Measurements from ENCODE around the gene TRIM59. TPM values are rescaled to one million over a fixed set of nuclear protein-coding genes. Genes with fewer than 3 reads are reported as not detected.

Gene TRIM59
- total and polyA plus RNA-seq, 2 of the 4 experiments (the other 2 are of a cell fraction): 8.0 to 65.4 TPM

DNA sequence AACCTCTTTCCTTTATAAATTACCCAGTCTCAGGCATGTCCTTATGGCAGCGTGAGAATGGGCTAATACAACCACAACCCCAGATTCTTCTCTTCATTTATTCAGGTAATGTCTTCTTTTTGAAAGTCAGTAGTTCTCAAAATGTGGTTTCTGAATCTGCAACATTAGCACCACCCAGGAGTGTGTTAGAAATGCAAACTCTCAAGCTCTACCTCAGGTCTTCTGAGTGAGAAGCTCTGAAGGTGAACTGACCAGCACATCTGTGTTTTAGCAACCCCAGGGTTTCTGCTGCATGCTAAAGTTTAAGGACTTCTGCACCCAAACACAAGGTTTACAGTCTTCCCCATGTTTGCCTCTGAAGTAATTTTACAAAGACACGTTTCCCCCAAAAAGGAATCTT is 22.3 kb upstream of the TRIM59 start:
- Histone ChIP-seq H4K5ac (ENCODE audit: low read depth, low read length) (no peak overlapping the region), H3K79me1 (ENCODE audit: low read depth in 1 of 2, low read length in 2 of 2) (no peaks in the 10 kb centered on the region; a peak in 1 of 4 replicates), H3K4me3 (ENCODE audit: insufficient read depth, low read depth, low read length) (no peak overlapping the region), H3K14ac (replicated peaks; ENCODE audit: low read depth, low read length) (no peak overlapping the region), H4K91ac (ENCODE audit: insufficient read depth, low read depth, low read length) (no peak overlapping the region), H2BK15ac (ENCODE audit: low read depth, low read length) (no peak overlapping the region; the same call in 2 of the 3 replicates), H3K27me3 (ENCODE audit: control insufficient read depth, insufficient read depth, low read length) (no peaks in the 10 kb centered on the region), H3K9me1 (ENCODE audit: insufficient read depth, low read length) (peaks cover 8% of the 10 kb centered on the region), H3K4me2 (ENCODE audit: low read depth, low read length) (no peak overlapping the region), H3K9me3 (ENCODE audit: control insufficient read depth, insufficient read depth, low read length) (peaks cover 8% of the 10 kb centered on the region), H2BK120ac (ENCODE audit: low read depth, low read length) (no peak overlapping the region), H3K27ac (ENCODE audit: insufficient read depth, low read length) (no peak overlapping the region), H2BK20ac (ENCODE audit: low read depth, low read length) (no peak overlapping the region), H4K8ac (ENCODE audit: low read depth in 2 of 2, low read length in 2 of 2) (no peak overlapping the region), H3K56ac (ENCODE audit: extremely low read depth, insufficient read depth, low read length) (no peak overlapping the region), H2AFZ (replicated peaks; ENCODE audit: low read length, poor library complexity) (no peak overlapping the region), H3K4me1 (ENCODE audit: control insufficient read depth, insufficient read depth, low read length) (peaks cover 14% of the 10 kb centered on the region), H3K36me3 (ENCODE audit: control insufficient read depth, insufficient read depth, low read length) (no peaks in the 10 kb centered on the region), H3K18ac (ENCODE audit: low read depth, low read length) (no peak overlapping the region), H2BK5ac (ENCODE audit: low read depth, low read length, poor library complexity, severe bottlenecking) (no peak overlapping the region), H3K4ac (ENCODE audit: low read depth, low read length) (no peak overlapping the region), H3K9ac (ENCODE audit: low read depth, low read length) (no peak overlapping the region), H2AK5ac (ENCODE audit: low read depth, low read length) (no peak overlapping the region), H3K23ac (ENCODE audit: low read depth, low read length) (no peak overlapping the region), H2AK9ac (replicated peaks; ENCODE audit: low read depth, low read length, poor library complexity) (no peak overlapping the region), H4K20me1 (ENCODE audit: insufficient read depth, low read length) (no peaks in the 10 kb centered on the region)
- ATAC-seq (ENCODE audit: low read depth): no peak
- intact Hi-C loops (cut with micrococcal nuclease): no loop called here
- no TSS peak for BruUV-seq (replicated peaks)
- dilution Hi-C loops (cut with HindIII; ENCODE audit: low sequenced_read_pairs, unreplicated experiment): no loop called here
- CTCF ChIA-PET: no interaction called here
- no peak for DNase-seq
- POLR2A ChIA-PET (ENCODE audit: unreplicated experiment): interaction anchor here (0.5 kb wide), 1 partner anchor 175 kb away, joined by 3 read pairs; no protein-coding TSS in a partner anchor
- no CpG with 5 or more reads among the region's 2 CpGs for WGBS, 2 experiments (ENCODE audit: extremely low coverage in 2 of 2, insufficient read length in 1 of 2)
- in situ Hi-C loops (cut with MboI; ENCODE audit: low sequenced_read_pairs): no loop called here
- TF ChIP-seq FOS (IDR thresholded peaks at IDR 0.05; ENCODE audit: low read depth, low read length) (no peak), MXI1 (IDR thresholded peaks at IDR 0.05; ENCODE audit: borderline replicate concordance, low read depth, low read length) (no peak), NFE2L2 (IDR thresholded peaks at IDR 0.05; ENCODE audit: low read depth, low read length) (no peak), USF2 (IDR thresholded peaks at IDR 0.05; ENCODE audit: low read depth, low read length) (no peak), SMC3 (IDR thresholded peaks at IDR 0.05; ENCODE audit: low read depth, low read length) (no peak), RCOR1 (IDR thresholded peaks at IDR 0.05; ENCODE audit: insufficient replicate concordance, low read length) (no peak), POLR2A (IDR thresholded peaks at IDR 0.05; ENCODE audit: low read depth, low read length) (no peak), RAD21 (IDR thresholded peaks at IDR 0.05; ENCODE audit: low read length) (no peak), CHD1 (IDR thresholded peaks at IDR 0.05; ENCODE audit: low read depth, low read length) (no peak), CTCF (conservative IDR thresholded peaks at IDR 0.05; ENCODE audit: low read depth, low read length) (no peak), MAZ (IDR thresholded peaks at IDR 0.05; ENCODE audit: borderline replicate concordance, low read depth, low read length) (no peak), CEBPB (IDR thresholded peaks at IDR 0.05; ENCODE audit: low read depth, low read length) (no peak), RFX5 (IDR thresholded peaks at IDR 0.05; ENCODE audit: low read depth, low read length) (no peak), BHLHE40 (IDR thresholded peaks at IDR 0.05; ENCODE audit: low read depth, low read length) (no peak)
- TF ChIP-seq, protein P1, sequence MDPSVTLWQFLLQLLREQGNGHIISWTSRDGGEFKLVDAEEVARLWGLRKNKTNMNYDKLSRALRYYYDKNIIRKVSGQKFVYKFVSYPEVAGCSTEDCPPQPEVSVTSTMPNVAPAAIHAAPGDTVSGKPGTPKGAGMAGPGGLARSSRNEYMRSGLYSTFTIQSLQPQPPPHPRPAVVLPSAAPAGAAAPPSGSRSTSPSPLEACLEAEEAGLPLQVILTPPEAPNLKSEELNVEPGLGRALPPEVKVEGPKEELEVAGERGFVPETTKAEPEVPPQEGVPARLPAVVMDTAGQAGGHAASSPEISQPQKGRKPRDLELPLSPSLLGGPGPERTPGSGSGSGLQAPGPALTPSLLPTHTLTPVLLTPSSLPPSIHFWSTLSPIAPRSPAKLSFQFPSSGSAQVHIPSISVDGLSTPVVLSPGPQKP (IDR thresholded peaks at IDR 0.05; ENCODE audit: borderline replicate concordance, low read depth, low read length): no peak
